GM18511 (cell line): ENCODE data around the gene WNT7B.

ENCODE experiments used
- ATAC-seq: cut with Tn5 transposase; IDR thresholded peaks from one replicate; pipeline ENCODE4 v1.9.1; 2021; ENCODE audit warnings: mild to moderate bottlenecking, moderate library complexity; ENCODE audit not compliant: unreplicated experiment

WNT7B gene

DNA sequence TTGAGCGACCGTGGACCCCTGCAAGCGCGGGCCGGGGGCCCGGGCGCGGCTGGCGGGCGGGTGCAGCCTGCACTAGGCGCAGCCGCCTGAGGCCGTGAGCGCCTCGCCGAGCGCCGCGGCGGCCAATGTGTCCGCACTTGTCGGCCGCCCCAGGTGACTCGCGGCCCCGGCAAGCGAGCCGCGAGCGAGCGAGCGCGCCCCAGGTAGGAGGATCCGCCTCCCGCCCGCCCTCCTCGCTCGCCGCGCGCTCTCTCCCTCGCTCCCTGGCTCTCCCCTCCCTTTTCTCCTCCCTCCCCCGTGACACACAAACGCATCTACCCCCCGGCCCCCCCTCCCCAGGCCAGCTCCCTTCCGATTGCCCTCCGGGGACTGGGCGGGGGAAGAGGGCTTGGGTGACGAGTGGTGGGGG is at the start of gene WNT7B:
TSS of gene WNT7B (minus strand) at position 160 of the 409 bp plus-strand sequence. CDS start 408 bp downstream, outside the sequence.
- ATAC-seq: no peak

DNA sequence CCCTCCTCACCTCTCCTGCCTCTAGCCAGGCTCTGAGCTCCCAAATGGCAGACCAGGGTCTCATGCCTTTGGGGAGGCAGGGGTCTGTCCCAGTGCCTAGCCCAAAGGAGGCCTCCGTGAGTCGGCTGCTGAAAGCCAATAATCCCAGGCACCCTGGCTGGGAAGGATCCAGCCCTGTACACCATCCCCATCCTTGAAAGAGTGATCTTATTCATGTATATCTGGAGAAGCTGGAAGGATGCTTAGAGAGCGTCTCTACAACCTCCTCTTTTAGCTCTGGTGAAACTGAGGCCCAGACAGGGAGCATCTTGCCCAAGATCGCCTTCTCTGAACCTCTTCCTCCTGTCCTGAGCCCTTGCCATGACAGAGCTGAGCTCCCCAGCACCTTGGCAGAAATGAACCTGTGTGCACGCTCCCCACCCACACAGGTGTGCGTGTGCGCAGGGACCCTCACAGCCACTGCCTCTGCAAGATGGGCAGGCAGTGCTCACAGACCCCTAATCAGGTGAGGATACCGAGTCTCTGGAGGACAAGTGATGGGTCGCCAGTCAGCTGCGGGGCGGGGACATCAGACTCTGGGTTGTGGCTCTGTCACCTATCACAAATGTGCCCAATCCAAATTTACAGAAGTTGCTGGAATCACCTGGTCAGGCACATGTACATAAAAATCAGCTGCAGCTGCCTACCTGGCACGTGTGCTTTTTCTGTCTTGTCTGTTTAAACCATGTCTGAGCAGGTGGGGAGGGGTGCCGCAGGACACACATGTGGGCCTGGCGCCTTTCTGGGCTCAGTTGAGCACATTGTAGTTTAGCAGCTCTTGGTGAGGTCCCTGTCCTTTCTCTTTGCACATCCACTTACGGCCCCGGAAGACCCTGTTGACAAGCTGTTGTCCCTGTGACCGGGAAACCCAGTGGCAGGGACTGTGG is 49.3 kb upstream of the WNT7B start:
- no peak for ATAC-seq

DNA sequence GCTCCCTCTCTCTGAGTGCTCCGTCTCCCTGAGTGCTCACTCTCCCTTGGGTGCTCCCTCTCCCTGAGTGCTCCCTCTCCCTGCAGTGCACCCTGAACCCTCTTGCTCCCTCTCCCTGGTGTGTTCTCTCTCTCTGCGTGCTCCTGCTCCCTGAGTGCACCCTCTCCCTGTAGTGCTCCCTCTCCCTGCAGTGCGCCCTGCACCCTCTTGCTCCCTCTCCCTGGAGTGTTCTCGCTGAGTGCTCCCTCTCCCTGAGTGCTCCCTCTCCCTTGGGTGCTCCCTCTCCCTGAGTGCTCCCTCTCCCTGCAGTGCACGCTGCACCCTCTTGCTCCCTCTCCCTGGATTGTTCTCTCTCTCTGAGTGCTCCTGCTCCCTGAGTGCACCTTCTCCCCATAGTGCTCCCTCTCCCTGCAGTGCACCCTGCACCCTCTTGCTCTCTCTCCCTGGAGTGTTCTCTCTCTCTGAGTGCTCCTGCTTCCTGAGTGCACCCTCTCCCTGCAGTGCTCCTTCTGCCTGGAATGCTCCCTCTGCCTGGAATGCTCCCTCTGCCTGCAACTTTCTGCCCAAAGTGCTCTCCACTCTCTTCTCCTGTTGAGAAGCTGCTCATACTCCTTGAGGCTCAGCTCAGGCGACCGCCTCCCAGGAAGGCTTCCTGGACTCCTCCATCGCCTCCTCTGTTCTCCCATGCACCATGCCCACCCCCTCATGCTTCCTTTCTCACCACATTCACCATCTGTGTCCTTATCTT is 48.4 kb upstream of the WNT7B start:
- no peak for ATAC-seq

DNA sequence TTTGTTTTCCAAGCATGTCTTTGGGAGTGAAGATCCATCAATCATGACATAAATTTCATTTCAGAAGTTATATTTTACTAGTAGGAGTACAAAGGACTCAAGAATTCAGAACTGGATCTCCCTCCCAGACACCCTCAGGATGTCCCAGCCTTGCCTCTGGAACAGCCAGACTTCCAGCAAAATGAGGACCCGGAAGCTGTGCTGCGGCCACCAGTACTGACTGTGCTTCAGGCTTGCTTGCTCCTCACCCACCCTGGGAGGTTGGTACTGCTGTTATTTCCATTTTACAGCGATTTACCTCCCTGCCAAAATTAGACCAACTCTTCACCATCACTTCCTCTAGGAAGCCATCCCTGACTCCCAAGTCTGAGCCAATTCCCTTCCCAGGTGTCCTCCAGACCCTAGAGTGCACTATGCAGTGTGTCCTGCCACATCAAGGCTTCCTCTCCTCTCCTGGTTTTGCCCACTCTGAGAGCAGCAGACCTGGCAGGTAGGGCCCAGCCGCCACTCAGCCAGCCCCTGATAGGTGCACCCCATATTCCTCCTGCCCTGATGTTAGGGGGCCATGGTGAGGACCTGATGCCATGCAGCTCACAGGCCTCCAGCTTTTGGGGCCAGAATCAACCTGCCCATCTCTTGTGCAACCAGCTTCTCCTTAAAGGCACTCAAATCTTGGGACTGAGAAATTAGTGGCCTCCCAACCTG is 47.3 kb upstream of the WNT7B start:
- ATAC-seq: no peak

DNA sequence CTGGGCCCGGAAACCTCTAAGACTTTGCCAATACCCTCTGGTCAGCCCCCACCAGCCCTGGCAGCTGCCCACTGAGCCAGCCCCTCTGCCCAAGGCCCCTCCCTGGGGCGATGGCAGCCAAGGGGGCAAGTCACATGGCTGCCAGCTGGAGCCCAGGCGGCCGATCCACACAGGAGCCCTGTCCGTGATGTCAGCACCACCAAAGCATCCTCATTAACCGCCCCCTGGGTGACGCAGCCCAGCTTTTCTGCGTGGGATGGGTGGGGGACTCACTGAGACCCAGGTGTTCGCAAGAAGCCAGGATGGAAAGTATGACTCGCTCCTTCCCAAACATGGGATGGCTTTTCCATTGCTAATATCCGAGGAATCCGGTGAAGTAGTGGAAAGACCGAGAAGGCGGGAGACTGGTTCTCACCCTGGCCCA is 46.6 kb upstream of the WNT7B start:
- no peak for ATAC-seq

DNA sequence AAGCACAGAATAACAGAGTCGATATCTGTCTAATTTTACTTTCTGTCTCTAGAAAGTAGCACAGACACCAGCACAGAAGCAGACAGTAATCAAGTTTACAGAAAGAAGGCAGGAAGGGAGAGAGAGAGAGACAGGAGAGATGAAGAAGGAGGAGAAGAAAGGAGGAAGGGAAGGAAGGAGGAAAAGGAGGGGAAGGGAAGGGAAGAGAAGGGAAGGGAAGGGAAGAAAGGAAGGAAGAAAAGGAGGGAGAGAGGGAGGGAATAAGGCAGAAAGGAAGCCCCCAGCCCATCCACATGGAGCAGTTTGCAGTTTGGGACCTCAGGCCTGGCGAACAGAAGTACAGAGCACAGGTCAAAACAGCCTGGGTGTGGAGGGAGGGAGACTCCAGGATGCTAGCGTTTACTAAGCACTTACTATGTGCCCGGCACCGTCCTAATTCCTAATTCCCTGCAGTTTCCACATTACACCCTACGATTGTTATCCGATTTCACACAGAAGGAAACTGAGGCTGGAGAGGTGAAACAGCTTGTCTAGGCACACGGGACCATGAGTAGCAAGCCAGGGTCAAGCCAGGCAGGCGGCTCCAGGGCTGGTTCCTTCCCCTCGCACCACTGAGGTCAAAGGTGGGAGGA is 46.0 kb upstream of the WNT7B start:
- no peak for ATAC-seq

DNA sequence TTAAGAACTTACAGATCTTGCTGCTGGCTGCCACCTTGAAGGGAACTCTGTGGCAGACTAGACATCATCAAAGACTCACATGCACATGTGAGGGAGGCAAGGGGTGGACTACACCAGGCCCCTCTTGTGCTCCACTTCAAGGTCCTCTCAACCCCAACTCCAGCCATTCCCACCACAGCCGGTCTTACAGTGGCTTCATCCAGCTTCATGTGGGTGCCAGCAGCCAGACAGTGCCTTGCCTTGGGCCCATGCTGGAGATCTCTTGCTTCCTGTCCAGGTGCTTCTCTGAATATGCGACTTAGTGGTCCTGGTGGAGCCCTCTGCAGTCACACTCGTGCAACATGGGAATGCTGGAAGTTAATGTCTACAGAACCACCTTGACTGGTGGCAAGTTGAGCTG is 44.6 kb upstream of the WNT7B start:
- ATAC-seq: no peak

DNA sequence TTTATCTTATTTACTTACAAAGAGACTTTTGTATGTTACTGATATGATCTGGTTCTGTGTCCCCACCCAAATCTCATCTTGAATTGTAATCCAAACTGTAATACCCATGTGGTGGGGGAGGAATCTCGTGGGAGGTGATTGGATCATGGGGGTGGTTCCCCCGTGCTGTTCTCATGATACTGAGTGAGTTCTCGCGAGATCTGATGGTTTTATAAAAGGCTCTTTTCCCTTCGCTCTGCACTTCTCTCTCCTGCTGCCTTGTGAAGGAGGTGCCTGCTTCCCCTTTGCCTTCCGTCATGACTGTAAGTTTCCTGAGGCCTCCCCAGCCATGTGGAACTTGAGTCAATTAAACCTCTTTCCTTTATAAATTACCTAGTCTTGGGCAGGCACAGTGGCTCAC is 42.4 kb upstream of the WNT7B start:
- no peak for ATAC-seq

DNA sequence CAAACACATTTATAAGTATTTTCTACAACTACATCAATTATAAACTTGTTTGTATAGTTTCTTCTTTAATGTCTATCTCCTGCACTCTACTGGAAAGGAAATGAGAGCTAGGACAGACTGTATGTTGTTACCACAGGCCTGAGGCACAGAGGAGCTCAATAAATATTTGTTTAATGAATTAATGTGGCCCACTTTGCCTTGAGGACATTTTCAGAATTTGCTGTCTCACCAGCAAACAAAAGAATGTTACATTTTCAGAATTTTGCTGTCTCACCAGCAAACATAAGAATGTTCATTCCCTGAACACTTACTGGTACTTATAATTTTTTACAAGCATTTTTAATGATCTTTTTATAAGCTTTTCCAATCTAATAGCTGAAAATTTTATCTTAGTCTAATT is 41.9 kb upstream of the WNT7B start:
- ATAC-seq: no peak

DNA sequence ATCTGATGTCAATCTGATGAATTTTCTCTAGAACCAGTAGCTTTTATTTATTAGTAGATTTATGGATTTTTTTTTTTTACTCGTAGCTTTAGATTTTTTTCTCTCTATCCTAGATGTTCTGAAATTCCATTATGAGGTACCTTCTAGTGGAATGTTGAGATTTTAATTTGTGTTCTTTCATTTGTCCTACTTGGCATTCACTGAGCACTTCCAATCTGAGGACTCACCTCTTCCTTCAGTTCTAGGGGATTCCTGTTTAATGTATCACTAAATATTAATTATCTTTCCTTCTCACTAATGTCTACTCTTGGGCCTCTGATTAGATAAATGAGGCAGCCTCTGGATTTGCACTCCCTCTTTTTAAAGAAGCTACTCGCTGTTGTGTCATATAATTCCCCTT is 40.2 kb upstream of the WNT7B start:
- no peak for ATAC-seq

DNA sequence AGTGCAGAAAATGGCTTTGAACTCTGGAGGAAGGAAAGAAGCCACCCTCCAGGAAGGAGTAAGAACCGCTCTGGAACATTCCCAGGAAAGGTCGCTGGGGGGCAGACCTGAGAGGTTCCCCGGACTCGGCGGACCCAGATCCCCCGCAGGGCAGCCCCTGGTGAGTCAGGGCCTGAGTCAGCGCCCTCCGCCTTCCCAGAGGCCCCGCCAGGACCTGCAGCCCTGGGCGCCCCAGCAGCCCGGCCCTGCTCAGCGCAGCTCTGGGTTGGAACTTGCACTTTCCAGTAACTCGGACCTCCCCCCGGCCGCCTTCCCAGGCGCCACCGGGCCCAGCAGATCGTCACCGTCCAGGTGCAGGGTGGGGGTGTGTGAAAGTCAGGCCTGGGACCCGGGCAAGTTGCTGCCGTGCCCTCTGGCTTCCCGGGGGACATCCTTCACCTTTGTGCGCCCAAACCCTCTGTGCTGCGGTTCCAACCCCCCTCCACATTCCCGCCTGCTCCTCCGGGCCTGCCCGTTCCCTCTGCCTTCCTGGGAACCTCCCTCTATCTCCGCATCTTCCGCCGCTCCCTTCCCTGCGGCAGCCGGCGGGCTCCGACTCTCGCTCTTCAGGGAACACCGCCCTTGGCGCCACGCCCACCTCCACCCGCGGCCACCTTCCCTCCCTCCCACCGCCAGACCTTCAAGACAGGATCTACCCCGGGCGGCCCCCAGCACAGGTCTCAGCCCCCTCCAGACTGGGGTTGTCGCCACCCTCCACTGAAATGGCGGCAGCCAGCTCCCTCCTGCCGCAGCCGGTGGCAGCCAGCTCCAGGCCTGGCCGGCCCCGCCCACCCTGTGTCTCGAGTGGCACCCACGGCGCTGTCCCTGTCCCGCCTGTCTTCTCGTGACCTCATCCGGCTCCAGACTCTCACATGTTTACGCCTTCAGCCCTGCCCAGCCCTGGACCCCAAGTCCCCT is 36.8 kb upstream of the WNT7B start:
- ATAC-seq: peak; percentile 88

DNA sequence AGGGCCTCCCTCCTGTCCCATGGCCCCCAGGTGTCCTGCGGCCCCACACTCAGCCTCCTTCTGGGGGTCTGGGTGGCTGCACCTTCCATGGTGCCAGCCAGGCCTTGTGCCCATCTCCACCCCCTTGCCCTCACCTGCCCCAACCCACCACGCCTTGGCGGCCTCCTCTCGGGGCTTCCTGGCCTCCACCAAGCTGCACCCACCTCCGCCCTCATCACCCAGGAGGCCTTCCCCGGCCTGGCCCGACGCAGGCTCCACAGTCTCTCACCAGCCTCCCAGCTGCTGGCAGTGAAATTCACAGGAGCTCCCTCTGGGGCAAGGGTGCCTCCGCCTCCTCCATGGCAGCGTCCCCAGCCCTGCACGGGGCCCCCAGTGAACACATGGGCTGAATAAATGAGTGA is 35.9 kb upstream of the WNT7B start:
- ATAC-seq: no peak

DNA sequence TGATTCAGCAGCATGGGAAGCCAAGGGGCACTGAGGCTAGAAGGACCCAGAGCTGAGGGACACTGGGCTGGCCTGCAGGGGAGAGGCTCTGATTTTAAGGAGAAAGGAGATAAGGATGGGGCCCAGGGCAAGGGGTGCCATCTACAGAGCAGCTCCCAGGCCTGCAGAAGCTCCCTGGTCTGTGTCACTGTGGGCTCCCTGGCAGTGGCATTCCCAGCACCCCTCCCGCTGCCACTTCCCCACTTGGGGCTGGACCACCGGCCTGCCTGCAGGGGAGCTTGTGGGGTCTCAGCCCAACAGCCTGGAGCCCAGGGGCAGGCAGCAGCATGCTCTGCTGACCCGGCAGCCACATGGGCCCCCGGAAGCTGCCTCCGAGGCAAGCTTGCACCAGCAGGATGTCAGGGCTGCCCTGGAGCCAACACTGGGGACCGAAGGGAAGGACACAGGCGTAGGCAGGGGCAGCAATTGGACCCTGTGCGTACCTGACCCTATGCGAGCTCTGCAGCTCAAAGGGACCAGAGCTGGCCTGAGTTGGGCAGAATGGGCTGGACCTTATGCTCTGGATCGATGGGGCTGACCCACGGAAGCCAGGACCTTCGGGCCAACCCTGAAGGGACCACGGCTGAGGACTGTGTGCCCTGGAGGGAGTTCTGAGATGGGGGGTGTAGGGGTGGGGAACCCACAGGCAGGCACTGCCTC is 35.4 kb upstream of the WNT7B start:
- ATAC-seq: no peak

DNA sequence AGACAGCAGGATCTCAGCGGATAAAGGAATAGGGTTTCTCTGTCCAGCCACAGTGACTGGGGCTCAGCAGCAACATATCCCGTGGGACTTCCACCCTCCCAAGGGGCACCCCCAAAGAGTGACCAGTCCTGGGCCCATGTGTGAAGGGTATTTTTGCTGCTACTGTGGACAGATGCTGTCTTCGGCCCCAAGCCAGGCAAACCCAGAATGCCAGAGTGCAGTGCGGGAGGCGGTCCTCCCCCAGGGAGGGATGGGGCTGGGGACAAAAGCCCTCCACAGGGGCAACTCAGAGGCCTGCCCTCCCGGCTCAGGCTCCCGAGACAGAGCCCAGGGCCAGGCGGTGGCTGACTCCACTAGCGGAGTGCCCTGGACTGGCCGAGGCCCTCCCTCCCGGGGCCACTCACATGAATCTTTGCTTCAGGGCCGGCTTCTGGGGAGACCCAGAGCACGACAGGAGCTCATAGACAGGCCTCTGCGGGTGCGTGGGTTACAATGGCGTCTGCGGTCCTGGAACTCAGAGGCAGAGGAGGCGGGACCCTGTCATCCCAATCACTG is 34.7 kb upstream of the WNT7B start:
- ATAC-seq: no peak

DNA sequence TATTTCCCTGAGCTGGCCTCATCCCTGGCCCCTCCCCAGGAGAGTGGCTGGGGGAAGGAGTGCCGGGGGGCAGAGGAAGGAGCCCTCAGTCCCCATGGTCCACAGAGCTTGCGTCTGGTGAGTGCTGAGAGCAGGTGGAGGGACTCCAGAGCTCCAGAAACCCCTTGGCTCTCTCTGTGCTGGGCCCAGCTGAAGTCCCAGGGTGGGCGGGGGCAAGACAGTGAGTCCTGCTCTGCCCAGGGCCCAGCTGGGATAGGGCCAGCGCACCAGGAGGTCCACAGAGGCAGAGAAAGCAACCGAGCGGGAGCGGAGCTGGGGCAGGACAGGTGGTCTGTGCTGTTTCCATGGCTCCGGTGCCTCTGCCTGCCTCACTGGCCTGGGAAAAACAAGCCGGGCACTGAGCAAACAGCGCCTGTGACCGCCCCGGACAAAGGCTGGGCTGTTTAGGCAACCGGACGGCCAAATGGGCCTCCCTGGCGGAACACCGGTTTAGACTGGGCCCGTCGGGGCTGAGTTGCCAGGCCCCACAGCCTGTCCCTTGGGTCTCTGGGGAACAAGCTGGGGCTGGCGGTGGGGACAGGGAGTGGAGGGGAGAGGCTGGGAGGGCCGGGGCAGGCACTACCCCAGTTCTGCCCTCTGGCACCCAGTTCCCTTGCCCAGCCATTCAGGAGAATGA is 34.1 kb upstream of the WNT7B start:
- ATAC-seq: no peak

DNA sequence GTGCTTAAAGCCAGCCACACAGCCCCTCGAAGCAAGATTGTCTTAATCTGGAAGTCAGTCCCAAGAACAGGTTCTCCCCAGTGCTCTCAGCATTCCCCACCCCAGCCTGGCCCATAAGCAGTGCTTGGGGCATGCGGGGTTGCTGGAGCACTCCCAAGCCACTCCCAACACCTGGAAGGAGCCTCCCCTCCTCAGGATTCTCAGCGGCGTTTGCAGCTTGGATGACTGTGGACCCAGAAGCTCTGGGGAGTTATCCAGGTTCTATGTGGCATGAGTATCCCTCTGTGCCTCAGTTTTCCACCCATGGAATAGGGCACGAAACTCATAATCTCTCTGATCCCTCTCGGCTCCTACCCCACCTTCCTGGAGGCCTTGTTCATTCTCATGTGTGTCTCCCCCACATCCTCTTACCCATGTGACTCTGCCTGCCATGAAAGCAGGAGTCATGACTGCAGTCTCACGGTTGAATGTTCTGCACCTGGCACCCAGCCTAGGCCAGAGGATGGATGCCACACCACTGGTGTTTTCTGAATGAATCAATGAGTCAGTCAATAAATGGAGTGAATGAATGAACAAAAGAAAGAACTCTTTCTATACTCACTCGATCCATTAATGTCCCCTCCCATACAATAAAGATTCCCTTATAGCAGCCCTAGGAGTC is 33.4 kb upstream of the WNT7B start:
- no peak for ATAC-seq

DNA sequence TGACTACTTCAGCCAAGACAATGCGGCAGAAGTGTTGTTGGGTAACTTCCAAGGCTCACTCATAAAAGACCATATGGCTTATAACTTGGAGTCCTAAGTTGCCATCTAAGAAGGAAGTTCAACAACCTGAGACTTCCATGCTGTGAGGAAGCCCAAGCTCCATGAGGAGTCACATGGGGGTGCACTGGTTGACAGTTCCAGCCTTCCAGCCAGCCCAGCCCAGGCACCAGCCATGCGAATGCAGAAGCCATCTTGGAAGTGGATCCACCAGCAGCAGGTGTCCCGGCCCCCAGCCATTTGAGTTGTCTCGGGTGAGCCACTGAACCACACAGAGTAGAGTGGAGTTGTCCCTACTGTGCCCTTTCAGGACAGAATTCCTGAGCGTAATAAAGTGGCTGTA is 32.8 kb upstream of the WNT7B start:
- ATAC-seq: no peak
